A204.1 (cell line): ENCODE measurements around the gene CACNG4.

Experiments
- FAIRE-seq: peaks from 2 replicates; lab custom pipeline; 2012; peaks lifted over from hg19 to GRCh38; lab: Jason Lieb, UNC

Gene CACNG4

GRCh38 chr17:66944351-66945146 lies 20.0 kb upstream of the CACNG4 start:
- FAIRE-seq: no peak

GRCh38 chr17:66945147-66945835 lies 19.2 kb upstream of the CACNG4 start:
- no peak for FAIRE-seq

- FAIRE-seq: no peak
Measured at GRCh38 chr17:66946251-66946650, 18.3 kb upstream of the CACNG4 start.

DNA sequence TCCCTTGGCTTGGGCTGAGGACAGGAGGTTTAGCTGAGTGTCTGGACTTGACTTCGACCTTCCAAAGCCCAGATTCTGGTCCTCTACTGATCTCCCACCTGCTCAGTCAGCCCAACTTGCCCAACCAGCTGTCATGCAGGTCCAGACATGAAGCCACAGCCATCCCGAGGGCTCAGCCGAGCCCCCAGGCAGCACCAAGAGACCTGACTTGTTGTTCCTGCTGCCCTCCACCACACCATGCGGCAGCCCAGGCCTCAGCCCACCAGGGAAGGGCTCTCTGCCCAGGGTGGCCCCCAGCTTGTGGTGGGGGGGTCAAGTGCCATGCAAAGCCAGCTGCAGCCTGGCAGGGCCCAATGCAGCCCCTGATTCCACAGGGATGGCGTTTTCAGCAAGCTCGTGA lies 17.2 kb upstream of the CACNG4 start:
- no peak for FAIRE-seq

GRCh38 chr17:66948061-66948750 lies 16.3 kb upstream of the CACNG4 start:
- FAIRE-seq: no peak

- FAIRE-seq: no peak
Measured at GRCh38 chr17:66949501-66949900, 15.0 kb upstream of the CACNG4 start.

DNA sequence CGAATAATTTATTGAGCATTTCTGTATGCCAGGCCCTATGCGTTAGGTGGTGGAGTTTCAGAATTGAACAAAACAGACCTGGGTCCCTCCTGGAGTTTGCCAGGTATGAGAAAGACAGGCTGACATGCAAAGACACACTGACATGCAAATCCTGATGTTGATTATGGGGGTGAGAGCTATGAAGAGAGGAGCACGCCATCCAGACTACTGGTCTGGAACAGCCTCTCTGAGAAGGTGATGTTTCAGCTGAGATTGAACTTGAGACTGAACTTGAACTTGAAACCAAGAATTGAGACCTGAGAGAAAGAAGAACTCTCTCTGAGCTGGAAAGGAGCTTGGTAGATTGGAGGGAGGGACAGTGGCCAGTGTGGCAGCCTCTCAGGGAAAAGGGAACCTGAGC lies 14.2 kb upstream of the CACNG4 start:
- FAIRE-seq: no peak

DNA sequence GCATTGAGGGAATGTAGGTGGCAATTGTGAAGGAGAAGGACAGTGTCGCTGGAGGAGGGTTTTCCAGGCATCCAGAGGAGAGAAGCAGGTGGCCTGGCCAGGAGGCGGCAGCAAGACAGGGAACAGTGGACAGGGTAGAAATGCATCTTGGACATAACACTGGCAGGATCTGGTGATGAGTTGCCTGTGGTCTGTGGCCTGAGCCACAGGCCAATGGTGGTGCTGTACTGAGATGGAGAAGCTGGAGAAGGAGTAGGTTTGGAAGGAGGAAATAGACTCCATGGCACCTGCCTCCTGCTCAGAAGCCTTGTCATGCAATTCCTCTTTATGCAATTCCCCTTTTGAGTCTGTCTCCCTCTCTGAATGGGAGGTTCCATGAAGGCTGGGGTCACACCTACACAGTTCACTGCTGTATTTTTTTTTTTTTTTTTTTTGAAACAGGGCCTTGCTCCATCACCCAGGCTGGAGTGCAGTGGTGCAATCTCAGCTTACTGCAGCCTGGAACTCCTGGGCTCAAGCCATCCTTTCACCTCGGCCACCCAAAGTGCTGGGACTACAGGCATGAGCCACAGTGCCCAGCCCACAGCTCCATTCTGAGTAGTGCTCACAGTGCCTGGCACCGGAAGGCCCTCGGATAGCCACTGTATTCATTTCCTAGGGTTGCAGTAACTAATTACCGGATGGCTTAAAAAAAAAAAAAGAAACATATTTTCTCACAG lies 13.5 kb upstream of the CACNG4 start:
- no peak for FAIRE-seq

- FAIRE-seq: no peak
Measured at GRCh38 chr17:66951605-66951953, 12.9 kb upstream of the CACNG4 start.

DNA sequence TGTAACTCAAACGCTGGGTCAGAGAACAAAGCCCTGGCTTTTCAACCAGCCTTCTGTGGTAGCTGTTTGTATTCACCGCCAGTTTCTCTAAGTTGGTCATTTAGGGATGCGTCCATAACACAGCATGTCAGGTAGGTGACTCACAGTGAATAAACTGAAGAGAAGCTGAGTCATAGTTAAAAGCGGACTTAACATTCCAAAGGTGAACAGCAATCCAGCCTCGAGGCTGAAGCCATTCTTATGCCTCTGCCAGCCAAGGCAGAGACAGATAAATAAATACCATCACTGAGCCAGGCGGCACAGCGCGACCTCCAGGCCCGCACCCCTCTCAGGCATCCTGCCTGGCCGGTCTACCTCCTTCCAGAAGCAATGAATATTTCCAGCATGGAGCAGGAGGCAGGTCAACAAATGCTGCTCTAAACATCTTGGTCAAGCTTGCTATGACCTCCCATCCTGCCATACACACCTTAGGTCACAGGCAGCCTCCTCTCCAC lies 12.4 kb upstream of the CACNG4 start:
- FAIRE-seq: no peak

DNA sequence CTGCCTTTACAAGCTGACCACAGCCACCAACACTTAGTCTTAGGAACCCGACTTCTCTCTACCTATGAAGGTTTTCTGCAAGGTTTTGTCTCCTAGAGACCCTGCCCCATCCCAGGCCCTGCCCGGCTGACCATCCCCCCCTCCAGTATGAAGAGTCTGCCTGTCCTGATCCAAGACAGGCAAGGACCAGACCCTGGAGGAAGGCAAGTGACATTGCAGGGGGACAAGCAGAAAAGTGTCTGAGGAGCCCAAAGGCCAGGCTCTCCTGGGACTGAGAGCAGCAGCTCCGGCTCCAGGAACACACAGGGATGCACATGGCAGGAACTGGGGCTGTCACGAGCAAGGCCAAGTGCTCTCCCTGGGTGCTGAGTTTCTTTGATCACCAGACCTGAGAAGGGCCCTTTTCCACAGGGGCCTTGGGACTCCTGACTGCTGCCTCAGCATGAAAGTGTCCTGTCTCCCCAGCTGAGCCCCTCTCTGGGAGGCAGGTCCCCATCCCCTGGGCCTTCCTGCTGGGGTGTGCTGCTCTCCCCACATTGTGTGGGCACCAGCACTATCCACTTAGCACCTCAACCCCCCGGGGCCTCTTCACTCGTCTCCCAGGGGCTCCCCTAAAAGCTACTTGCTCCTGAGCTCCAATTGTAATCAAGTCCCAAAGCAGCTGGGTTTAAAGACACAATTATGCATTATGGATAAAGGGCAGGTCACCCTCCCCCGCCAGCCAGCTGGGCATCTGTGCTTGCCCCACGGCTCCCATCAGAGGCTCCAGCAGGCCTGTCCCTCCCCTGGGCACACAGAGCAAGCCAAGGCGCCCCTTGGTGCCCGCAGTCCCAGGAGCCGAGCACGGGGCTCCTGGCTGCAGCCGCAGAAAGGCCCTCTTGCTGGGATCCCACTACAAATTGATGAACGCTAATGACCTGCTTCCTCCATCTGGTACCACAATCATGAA lies 11.6 kb upstream of the CACNG4 start:
- FAIRE-seq: no peak

DNA sequence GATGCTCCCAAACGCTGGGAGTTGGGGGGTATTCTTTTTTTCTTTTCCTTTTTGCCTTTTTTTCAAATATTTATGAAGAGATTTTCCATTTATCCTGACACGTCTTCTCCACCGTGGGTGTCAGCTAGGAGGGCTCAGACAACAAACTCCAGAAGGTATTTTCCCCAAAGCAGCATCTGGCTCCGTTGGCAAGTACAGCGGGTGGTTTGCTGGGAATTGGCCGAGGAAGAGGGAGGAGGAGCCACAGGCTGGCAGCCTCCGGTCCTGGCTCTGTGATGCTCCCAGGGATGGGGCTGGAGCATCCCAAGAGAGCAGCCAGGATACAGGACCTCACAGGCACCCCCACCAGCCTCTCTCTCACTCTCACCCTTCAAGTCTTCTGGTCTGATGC lies 10.9 kb upstream of the CACNG4 start:
- FAIRE-seq: no peak

GRCh38 chr17:66954632-66955031 lies 9.9 kb upstream of the CACNG4 start:
- no peak for FAIRE-seq

- no peak for FAIRE-seq
Measured at GRCh38 chr17:66955821-66956220, 8.7 kb upstream of the CACNG4 start.

GRCh38 chr17:66956941-66957340 lies 7.6 kb upstream of the CACNG4 start:
- FAIRE-seq: no peak

DNA sequence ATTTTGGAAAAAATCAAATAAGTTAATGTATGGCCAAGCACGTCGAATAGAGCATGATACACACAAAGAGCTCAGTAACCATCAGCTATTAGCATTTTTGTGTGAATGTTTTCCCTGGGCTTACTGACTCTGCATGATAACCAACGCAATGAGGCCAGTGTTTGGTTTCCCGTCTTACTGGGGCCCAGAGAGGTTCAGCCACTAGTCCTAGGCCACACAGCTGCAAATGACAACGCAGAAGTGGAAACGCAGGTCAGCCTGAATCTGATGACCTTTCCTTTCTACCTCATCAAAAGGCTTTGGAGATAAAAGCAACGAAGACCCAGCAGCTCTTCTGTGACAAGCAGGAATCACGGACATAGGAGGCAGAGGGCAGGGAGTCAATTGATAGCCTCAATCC lies 7.2 kb upstream of the CACNG4 start:
- FAIRE-seq: no peak

DNA sequence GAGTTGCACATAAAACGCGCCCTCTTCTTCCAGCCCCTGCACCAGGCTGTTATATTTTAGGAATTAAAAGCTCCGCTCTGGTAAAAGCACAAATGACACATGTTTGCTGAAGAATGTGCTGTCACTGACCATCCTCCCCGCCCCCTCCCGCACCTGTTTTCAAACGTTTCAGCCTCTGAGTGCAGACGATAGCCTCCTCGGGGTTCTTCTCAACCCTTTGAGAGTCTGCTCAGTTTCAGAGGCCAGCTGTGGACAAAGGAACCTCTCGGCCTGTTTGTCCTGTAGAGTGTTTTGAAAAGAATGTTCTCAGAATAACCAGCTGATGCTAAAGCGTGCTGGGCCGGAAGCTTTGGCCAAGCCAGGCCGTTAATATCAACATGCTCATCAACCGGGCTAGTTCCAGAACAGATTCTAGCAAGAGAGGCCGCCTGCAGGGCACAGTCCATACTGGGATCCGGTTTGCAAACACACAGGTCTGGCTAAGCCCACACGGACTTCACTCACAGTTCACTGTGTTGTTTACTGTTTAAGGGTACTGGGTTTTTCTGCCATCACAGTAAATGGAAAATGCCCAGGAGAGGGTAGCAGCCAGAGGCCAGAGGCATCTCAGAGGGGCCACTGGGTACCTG lies 6.4 kb upstream of the CACNG4 start:
- FAIRE-seq: no peak

GRCh38 chr17:66959641-66960375 lies 4.7 kb upstream of the CACNG4 start:
- no peak for FAIRE-seq

GRCh38 chr17:66960613-66961012 lies 3.9 kb upstream of the CACNG4 start:
- FAIRE-seq: no peak

- no peak for FAIRE-seq
Measured at GRCh38 chr17:66963521-66963908, 992 bp upstream of the CACNG4 start.
